Measurements from ENCODE around the gene KDM6A.
A peak's percentile ranks its signal among the peaks of the same experiment; 100 is the strongest.

DNA sequence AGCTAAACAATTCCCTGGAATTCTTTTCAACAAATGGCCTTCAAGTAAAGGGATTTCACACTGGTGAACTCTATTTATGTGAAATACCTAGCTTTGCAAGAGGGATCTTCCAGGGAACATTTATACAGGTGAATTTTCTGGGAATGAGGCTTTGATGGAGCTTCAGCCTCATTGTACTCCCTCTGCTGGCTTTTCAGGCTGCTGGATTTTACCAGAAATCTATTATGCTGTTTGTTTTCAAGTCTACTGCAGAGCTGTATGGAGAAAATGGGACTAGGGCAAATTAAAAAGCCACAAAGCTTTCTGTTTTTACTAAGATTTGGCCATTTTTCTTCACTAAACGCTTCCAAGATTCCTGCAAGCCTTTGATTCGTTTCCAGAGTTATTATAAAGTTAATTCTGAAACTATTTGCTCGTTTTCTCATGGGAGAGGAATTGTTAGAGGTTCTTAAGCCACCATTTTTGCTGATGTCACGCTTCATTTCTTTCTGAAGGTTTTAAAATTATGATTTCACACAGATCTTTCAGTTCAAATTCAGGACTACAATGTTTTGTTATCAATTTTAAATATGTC is 31.6 kb downstream of the KDM6A start:
- TF ChIP-seq, protein P1, sequence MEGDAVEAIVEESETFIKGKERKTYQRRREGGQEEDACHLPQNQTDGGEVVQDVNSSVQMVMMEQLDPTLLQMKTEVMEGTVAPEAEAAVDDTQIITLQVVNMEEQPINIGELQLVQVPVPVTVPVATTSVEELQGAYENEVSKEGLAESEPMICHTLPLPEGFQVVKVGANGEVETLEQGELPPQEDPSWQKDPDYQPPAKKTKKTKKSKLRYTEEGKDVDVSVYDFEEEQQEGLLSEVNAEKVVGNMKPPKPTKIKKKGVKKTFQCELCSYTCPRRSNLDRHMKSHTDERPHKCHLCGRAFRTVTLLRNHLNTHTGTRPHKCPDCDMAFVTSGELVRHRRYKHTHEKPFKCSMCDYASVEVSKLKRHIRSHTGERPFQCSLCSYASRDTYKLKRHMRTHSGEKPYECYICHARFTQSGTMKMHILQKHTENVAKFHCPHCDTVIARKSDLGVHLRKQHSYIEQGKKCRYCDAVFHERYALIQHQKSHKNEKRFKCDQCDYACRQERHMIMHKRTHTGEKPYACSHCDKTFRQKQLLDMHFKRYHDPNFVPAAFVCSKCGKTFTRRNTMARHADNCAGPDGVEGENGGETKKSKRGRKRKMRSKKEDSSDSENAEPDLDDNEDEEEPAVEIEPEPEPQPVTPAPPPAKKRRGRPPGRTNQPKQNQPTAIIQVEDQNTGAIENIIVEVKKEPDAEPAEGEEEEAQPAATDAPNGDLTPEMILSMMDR (IDR thresholded peaks at IDR 0.05), result peak in 1 of 5 experiments; percentile 19
- no peak for TF ChIP-seq POLR2A (IDR thresholded peaks at IDR 0.05)
- no peak for TF ChIP-seq EP300 (IDR thresholded peaks at IDR 0.05)
